GM12891 (cell line): ENCODE data around the gene EPHA2.

ENCODE experiments used
- POLR2A ChIP-seq: IDR thresholded peaks from 2 replicates; pipeline ENCODE4 v1.6.1; 2011; ENCODE audit warnings: low read depth, low read length, control low read depth
- POLR2AphosphoS5 ChIP-seq: IDR thresholded peaks from 2 replicates; pipeline ENCODE4 v1.6.1; 2011; ENCODE audit warnings: low read depth, low read length, control low read depth
- TAF1 ChIP-seq: IDR thresholded peaks from 2 replicates; pipeline ENCODE4 v1.6.1; 2011; ENCODE audit warnings: low read depth, low read length, control low read depth

GRCh38 chr1:16199700-16200099, 43.8 kb upstream of the EPHA2 start:
- TF ChIP-seq POLR2A (no peak), POLR2AphosphoS5 (no peak), TAF1 (no peak)
